Measurements from ENCODE around the gene YIF1B. TPM values are rescaled to one million over a fixed set of nuclear protein-coding genes. Genes with fewer than 3 reads are reported as not detected.

The YIF1B gene
- total and polyA plus RNA-seq, 2 of the 4 experiments (the other 2 are of a cell fraction): 72.2 to 165 TPM

DNA sequence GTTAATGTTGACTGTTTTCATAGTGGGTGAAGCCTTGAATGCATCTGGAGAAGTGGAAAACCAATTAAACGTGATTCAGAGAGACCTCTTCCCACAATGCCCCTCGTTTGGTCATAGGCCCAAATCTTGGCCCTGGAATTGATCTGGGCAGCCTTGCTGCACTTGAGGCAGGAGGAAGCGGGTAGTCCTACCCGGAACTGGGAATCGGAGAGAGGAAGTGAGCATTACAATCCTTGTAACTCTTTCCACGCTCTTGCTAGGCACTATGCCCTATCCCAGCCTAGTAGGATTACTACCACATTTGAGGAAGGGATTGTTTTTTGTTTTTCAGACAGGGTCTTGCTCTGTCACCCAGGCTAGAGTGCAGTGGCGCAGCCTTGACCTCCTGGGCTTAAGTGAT is 7.5 kb upstream of the YIF1B start:
- Histone ChIP-seq H2BK120ac (ENCODE audit: low read depth, low read length) (no peak overlapping the region), H3K14ac (replicated peaks; ENCODE audit: low read depth, low read length) (no peak overlapping the region), H3K27ac (ENCODE audit: insufficient read depth, low read length) (no peak overlapping the region), H4K8ac (ENCODE audit: low read depth in 2 of 2, low read length in 2 of 2) (no peak overlapping the region), H3K56ac (ENCODE audit: extremely low read depth, insufficient read depth, low read length) (no peak overlapping the region), H3K9me3 (ENCODE audit: control insufficient read depth, insufficient read depth, low read length) (no peaks in the 10 kb centered on the region), H2BK20ac (ENCODE audit: low read depth, low read length) (no peak overlapping the region), H3K9ac (ENCODE audit: low read depth, low read length) (no peak overlapping the region), H2BK5ac (ENCODE audit: low read depth, low read length, poor library complexity, severe bottlenecking) (no peak overlapping the region), H3K9me1 (ENCODE audit: insufficient read depth, low read length) (0 out of 2 replicates have a peak, but pooled peaks cover 5% of the 10 kb centered on the region), H3K23ac (ENCODE audit: low read depth, low read length) (no peak overlapping the region), H2AK5ac (ENCODE audit: low read depth, low read length) (no peak overlapping the region), H3K4me2 (ENCODE audit: low read depth, low read length) (no peak overlapping the region), H3K36me3 (ENCODE audit: control insufficient read depth, insufficient read depth, low read length) (peaks cover 17% of the 10 kb centered on the region), H4K91ac (ENCODE audit: insufficient read depth, low read depth, low read length) (no peak overlapping the region), H3K18ac (ENCODE audit: low read depth, low read length) (no peak overlapping the region), H2AK9ac (replicated peaks; ENCODE audit: low read depth, low read length, poor library complexity) (no peak overlapping the region), H3K4ac (ENCODE audit: low read depth, low read length) (no peak overlapping the region), H4K5ac (ENCODE audit: low read depth, low read length) (no peak overlapping the region), H2AFZ (replicated peaks; ENCODE audit: low read length, poor library complexity) (no peak overlapping the region), H3K4me3 (ENCODE audit: insufficient read depth, low read depth, low read length) (no peak overlapping the region), H3K4me1 (ENCODE audit: control insufficient read depth, insufficient read depth, low read length) (peaks cover 6% of the 10 kb centered on the region), H3K79me1 (ENCODE audit: low read depth in 1 of 2, low read length in 2 of 2) (no peaks in the 10 kb centered on the region), H4K20me1 (ENCODE audit: insufficient read depth, low read length) (no peaks in the 10 kb centered on the region), H3K27me3 (ENCODE audit: control insufficient read depth, insufficient read depth, low read length) (no peaks in the 10 kb centered on the region; the same call in 1 of the 2 replicates), H2BK15ac (ENCODE audit: low read depth, low read length) (no peak overlapping the region)
- no TSS peak for BruUV-seq (replicated peaks)
- dilution Hi-C loops (cut with HindIII; ENCODE audit: low sequenced_read_pairs, unreplicated experiment): no loop called here
- DNase-seq: no peak
- WGBS, 2 experiments (ENCODE audit: extremely low coverage in 2 of 2, insufficient read length in 1 of 2): 55% methylated on average over 2 of the region's 7 CpGs; no CpG with 5 or more reads in 1 of the 2 experiments
- in situ Hi-C loops (cut with MboI; ENCODE audit: low sequenced_read_pairs): no loop called here
- ChIA-PET CTCF (interaction anchor here (0.9 kb wide), 1 partner anchor 79 kb away, joined by 4 read pairs; no protein-coding TSS in a partner anchor), POLR2A (ENCODE audit: unreplicated experiment) (no interaction called here)
- no peak for ATAC-seq (ENCODE audit: low read depth)
- no peak for TF ChIP-seq MAFK (IDR thresholded peaks at IDR 0.05; ENCODE audit: low read depth, low read length)
- TF ChIP-seq, protein P1, sequence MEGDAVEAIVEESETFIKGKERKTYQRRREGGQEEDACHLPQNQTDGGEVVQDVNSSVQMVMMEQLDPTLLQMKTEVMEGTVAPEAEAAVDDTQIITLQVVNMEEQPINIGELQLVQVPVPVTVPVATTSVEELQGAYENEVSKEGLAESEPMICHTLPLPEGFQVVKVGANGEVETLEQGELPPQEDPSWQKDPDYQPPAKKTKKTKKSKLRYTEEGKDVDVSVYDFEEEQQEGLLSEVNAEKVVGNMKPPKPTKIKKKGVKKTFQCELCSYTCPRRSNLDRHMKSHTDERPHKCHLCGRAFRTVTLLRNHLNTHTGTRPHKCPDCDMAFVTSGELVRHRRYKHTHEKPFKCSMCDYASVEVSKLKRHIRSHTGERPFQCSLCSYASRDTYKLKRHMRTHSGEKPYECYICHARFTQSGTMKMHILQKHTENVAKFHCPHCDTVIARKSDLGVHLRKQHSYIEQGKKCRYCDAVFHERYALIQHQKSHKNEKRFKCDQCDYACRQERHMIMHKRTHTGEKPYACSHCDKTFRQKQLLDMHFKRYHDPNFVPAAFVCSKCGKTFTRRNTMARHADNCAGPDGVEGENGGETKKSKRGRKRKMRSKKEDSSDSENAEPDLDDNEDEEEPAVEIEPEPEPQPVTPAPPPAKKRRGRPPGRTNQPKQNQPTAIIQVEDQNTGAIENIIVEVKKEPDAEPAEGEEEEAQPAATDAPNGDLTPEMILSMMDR (conservative IDR thresholded peaks at IDR 0.05; ENCODE audit: low read depth, low read length): no peak
- no peak for TF ChIP-seq NFE2L2 (IDR thresholded peaks at IDR 0.05; ENCODE audit: low read depth, low read length)
- intact Hi-C loops (cut with micrococcal nuclease): no loop called here
